A172 (cell line): Measurements from ENCODE around the gene RASAL2. TPM values are rescaled to one million over a fixed set of nuclear protein-coding genes. Genes with fewer than 3 reads are reported as not detected.
A peak's percentile ranks its signal among the peaks of the same experiment; 100 is the strongest.
"Not testable (repeated sequence)": the region's sequence is repeated elsewhere in the genome, so short reads cannot be mapped to it uniquely, and the experiment has no call there.

Experiments
- DNase-seq: peaks from one replicate; pipeline ENCODE4 v3.0.0-alpha.2; 2015; ENCODE audit warnings: low spot score
- total RNA-seq: library from RNA; depleted of rRNA; stranded (reverse); fragments of >200 nt; shearing (Covaris generic); gene quantifications from 2 replicates; pipeline ENCODE4 v1.2.3, GENCODE V29; 2014

Gene RASAL2
- total RNA-seq, 1 experiment from 2014 or later = 18.7 TPM

DNA sequence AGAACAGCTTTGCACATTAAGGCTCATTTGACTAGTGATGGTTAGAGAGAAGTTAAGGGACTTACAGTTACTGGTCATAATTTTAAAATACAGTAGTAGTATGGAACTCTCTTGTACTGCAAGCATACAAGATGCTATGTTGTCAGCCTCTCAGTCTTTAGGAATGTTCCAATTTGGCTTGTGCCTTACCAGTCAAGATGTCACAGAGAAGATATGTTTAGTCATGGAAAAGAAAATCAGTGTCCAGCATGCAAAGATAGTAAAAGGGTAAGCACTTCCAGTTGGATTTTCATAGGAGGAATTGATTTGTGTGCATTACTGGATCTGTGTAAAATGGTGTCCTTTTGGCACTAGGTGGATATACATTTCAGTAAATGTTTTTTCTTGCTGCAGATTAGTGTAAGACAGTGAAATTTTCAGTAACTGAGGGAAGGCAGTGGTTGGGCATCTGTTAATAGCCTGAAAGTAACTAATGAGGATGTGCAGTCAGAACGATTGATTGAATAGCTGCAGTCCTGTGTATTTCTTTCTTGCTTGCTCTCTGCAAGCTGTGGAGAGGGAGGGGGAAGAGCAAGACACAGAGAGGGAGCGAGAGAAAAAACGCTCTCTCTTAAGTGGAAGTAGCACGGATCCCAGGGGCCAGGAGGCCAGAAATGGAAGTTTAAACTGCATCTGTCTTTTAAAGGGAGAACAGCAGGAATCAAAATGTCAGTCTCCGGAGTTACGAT is 294.7 kb downstream of the RASAL2 start:
- no peak for DNase-seq

GRCh38 chr1:178389441-178389840 is 295.5 kb downstream of the RASAL2 start:
- no peak for DNase-seq

DNA sequence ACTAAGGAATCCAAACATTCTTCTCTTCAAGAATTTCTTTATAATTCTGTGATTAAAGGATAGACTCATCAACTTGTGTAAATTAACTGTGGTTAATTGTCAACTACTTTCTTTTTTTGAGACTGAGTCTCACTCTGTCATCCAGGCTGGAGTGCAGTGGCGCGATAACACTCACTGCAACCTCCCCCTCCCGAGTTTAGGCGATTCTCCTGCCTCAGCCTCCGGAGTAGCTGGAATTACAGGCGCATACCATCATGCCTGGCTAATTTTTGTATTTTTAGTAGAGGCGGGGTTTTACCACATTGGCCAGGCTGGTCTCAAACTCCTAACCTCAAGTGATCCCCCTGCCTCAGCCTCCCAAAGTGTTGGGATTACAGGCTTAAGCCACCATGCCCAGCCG is 296.4 kb downstream of the RASAL2 start:
- not testable (repeated sequence) for DNase-seq

- no peak for DNase-seq
These were observed 299.5 kb downstream of the RASAL2 start for GRCh38 chr1:178393370-178393769.

- no peak for DNase-seq
These were observed 302.9 kb downstream of the RASAL2 start for GRCh38 chr1:178396789-178397188.

- peak; percentile 30 for DNase-seq
These were observed 303.8 kb downstream of the RASAL2 start for GRCh38 chr1:178397678-178398077.

GRCh38 chr1:178399177-178399728 is 305.3 kb downstream of the RASAL2 start:
- DNase-seq = no peak

DNA sequence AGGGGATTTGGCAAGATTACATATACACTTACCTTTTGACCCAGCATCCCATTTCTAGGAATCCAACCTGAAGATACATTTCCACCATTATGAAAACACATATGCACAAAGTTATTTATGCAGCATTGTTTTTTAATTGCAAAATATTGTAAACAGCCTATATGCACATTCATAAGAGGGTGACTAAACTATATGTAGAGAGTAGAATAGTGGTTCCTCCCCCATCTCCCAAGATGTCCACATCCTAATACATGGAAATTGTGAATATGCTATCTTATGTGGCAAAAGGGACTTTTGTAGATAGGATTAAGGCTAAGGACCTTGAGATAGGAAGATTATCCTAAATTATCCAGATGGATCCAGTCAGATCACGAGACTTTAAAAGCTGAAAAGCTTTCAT is 311.2 kb downstream of the RASAL2 start:
- no peak for DNase-seq

- DNase-seq = no peak
These were observed 313.3 kb downstream of the RASAL2 start for GRCh38 chr1:178407215-178407614.

DNA sequence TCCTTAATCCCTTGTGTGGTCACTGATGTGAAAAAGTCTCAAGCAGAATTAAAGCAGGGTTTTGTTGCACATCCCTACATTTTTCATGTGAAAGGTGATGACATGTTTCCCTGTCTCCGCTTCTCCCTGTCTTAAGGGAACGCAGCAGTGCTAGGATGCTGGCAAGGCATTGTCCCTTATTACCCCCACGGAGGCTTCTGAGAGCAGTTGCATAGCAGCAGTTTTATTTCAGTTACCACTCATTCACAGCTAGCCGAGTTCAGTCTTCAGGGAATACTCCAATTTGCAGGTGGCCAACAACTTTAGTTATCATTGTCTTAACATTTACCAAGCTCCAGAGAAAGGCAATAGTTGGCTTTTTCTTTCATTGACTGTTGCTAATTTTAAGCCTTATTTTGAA is 313.8 kb downstream of the RASAL2 start:
- DNase-seq = no peak

DNA sequence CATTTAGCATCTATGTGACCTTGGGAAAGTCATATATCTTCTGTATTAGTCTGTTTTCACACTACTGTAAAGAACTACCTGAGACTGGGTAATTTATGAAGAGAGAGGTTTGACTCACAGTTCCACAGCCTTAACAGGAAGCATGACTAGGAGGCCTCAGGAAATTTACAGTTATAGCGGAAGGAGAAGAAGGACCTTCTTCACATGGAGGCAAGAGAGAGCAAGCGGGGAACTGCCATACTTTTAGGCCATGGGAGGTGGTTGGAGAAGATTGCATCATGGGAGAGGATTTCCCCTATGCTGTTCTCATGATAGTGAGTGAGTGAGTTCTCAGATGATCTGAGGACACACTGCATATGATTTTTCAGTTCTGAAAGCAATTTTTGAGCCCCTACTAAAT is 315.0 kb downstream of the RASAL2 start:
- DNase-seq = no peak

DNA sequence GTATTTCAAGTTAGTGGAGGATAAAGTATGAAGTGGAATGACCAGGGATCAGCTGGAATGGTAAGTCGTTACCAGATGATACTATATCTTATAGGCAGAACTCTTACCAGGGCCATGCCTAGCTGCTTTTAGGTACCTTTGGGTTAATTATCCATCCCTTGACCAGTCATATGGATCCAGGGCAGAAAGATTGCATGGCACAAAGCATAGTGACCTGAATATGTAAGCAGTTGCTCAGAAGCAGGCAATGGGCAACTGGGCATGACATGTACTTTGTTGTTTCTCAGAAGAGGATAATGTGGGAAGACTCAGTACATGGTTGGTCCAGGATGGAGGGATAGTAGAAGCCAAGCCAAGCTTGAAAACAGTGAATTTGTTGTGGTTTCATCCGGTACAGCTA is 315.6 kb downstream of the RASAL2 start:
- DNase-seq = no peak

DNA sequence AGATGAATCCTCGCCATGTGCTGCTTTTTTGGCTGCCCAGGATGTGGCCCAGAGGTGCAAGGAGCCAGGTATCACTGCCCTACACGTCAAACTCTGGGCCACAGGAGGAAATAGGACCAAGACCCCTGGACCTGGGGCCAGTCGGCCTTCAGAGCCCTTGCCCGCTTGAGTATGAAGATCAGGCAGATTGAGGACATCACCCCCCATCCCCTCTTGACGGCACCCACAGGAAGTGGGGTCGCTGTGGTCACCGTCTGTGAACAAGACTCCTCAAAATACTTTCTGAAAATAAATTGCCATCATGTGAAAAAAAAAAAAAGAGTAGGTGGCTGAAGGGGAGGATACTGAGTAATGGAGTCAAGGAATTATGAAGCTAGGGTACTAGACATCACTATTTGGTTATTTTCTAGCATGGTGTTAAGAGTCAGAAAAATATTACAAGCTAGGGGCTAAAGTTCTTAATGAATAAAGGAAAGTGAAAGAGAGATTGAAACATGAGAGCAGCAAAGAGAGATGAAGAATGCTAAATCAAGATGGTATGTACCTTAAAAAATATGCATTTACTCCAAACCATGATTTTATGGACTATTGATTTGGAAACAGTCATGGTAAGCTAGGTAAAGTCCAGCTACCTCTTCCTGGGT is 318.0 kb downstream of the RASAL2 start:
- no peak for DNase-seq

DNA sequence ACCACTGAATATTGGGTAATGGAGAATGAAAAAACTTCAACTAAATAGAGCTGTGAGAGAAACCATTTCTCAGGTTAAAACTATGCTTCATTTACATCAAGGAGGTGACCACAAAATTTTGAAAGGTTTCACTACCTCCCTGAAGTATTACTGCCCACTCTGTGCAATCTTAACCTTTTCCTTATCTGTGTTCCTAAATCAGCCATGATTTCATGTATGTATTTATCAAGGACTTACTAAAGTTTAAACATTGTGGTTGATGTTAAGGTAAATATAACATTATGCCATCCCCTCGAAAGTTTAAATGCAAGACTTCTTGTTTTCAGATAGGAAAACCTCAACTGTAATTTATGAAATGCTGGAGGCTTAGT is 318.5 kb downstream of the RASAL2 start:
- DNase-seq = no peak

DNA sequence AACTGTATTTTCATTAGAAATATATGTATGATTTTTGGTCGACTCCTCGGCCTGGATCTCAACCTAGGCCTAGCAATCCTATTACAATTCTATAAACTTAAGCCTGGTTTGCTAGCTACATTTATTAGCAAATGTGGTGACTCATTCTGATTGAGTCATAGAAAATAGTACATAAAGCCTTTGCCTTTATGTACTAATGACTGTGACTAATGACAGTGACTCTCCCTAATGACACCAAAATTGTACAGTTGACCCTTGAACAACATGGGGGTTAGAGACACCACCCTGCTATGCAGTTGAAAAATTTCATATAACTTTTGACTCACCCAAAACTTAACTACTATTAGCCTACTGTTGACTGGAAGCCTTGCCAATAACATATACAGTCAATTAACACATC is 324.0 kb downstream of the RASAL2 start:
- DNase-seq = peak; percentile 89

GRCh38 chr1:178418284-178418955 is 324.5 kb downstream of the RASAL2 start:
- no peak for DNase-seq

- no peak for DNase-seq
These were observed 340.5 kb downstream of the RASAL2 start for GRCh38 chr1:178434360-178434759.

- no peak for DNase-seq
These were observed 341.1 kb downstream of the RASAL2 start for GRCh38 chr1:178434899-178435435.

- DNase-seq = no peak
These were observed 343.0 kb downstream of the RASAL2 start for GRCh38 chr1:178436899-178437298.

GRCh38 chr1:178438432-178438831 is 344.5 kb downstream of the RASAL2 start:
- no peak for DNase-seq

- no peak for DNase-seq
These were observed 349.0 kb downstream of the RASAL2 start for GRCh38 chr1:178442925-178443324.

- no peak for DNase-seq
These were observed 357.0 kb downstream of the RASAL2 start for GRCh38 chr1:178450871-178451270.
